GM12872 (cell line): ENCODE measurements around the gene PHF2.
A peak's percentile ranks its signal among the peaks of the same experiment; 100 is the strongest.

ENCODE experiments used
- CTCF ChIP-seq: IDR thresholded peaks from 3 replicates; pipeline ENCODE4 v1.5.1; 2011; ENCODE audit warnings: low read depth, mild to moderate bottlenecking, low read length, moderate library complexity; ENCODE audit not compliant: insufficient read depth

Gene PHF2

GRCh38 chr9:93557366-93558137 is 18.8 kb upstream of the PHF2 start:
- no peak for TF ChIP-seq CTCF

DNA sequence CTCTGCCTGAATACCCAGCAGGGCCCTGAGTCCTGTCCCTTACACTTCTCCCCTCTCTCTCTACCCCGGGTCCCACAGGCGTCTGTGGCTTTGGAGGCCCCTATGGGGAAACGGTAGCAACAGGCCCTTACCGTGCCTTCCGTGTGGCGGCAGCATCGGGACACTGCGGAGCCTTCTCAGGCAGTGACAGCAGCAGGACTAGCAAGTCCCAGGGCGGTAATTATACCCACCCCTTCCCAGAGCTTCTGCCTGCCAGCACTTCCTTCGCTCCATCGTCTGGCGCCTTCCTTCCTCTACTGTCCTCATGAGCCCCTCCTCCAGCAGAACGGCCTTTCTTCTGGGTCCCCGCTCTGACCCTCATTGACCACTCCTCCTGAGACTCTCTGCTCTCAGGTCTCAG is 17.9 kb upstream of the PHF2 start:
- no peak for TF ChIP-seq CTCF

DNA sequence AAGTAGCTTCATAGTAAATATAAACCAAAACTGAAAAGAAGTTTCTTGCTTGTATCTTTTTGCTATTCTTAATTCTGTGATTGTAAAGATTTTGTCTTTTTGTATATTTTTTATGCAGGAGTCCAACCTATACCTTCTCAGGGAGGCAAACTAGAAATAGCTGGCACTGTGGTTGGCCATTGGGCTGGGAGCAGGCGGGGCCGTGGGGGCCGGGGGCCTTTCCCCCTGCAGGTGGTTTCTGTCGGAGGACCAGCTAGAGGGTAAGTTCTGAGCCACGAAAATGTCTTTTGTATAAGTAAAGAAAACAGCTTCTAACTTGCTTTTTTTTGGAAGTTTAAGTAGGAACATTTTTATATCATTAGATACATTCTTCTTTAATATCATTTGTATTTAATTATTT is 15.4 kb upstream of the PHF2 start:
- no peak for TF ChIP-seq CTCF

GRCh38 chr9:93562157-93562556 is 14.2 kb upstream of the PHF2 start:
- TF ChIP-seq CTCF = no peak

GRCh38 chr9:93565089-93565488 is 11.3 kb upstream of the PHF2 start:
- TF ChIP-seq CTCF = no peak

DNA sequence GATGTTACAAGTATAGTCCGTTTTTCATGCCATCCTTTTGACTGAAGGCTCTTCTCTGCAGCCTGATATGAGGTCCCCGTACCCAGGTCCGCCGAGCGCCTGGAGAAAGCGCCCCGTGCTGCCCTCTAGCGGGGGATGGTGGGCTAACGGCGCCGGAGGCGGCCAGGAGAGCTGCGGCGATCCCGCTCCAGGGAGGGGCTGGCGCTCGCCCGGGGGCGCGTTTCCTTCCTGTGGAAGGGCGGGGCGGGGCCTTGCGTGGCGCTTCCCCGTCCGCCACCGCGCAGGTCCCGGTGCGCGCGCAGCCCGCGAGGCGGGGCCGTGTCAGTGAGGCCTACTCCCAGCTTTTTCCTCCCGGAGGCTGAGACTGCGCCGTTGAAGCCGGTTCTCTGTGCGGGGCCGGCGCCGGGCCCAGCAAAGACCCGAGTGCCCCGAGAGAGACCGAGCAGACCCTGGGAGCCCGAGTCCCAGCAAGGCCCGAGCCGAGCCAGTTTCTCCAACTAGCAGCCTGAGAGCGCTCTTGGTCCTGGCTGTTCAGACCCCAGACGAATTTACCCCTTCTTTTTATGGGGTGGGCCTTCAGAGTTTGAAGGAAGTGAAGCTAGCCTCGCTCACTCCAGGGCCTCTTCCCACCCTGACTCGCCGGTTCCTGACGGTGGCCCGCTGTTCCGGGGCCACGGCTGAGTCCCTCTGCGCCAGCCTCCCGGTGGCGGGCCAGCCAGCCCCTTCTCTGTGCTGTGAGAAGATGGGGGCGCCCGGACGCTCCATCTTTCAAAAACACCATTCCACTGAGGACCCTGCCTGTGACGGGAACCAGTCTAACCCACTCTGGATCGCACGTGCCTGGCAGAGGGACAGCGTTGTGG is 9.7 kb upstream of the PHF2 start:
- peak; percentile 87 for TF ChIP-seq CTCF

- no peak for TF ChIP-seq CTCF
Measured at GRCh38 chr9:93567271-93567959, 9.0 kb upstream of the PHF2 start.
